ENCODE results near the gene KCNJ10.
A peak's percentile ranks its signal among the peaks of the same experiment; 100 is the strongest.

KCNJ10 gene

DNA sequence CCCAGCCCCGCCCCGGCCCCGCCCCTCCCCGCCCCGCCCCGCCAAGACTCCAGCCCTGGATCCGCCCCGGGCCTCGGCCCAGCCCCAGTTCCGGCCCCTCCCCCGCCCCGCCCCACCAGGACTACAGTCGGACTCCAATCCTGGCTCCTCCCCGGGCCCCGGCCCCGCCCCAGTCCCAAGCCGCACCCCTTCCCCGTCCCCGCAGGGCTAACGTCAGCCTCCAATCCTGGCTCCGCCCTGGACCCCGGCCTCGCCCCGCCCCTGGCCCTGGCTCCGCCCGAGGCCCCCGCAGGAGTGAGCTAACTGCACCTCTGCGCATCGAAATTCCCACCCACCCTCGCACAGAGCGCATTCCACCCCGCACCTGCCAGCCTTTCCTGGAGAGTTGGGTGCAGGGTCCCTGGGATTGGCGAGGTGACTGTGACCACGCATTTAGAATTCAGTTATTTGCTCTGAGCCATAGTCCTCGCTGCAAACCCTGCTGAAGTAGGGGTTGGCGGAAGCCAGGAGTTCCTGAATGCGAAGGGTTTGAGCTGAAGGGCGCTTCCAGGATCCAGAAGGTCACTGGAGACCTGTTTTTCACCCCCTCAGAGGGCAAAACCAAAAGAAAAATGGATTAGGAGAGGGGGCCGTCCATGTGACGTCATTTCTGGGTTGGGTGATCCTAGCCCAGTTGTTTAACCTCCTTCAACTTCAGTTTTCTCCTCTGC, 29.0 kb upstream of the KCNJ10 start:
- peak; percentile 98 for DNase-seq

- DNase-seq = peak; percentile 98
Measured at GRCh38 chr1:160097911-160098851, 28.2 kb upstream of the KCNJ10 start, which contains the start of gene IGSF8. Gene IGSF8 (minus strand): TSS chr1:160098619. CDS start chr1:160098472, 147 bp downstream.

- peak; percentile 19 for DNase-seq
Measured at GRCh38 chr1:160097151-160097910, 27.4 kb upstream of the KCNJ10 start.

DNA sequence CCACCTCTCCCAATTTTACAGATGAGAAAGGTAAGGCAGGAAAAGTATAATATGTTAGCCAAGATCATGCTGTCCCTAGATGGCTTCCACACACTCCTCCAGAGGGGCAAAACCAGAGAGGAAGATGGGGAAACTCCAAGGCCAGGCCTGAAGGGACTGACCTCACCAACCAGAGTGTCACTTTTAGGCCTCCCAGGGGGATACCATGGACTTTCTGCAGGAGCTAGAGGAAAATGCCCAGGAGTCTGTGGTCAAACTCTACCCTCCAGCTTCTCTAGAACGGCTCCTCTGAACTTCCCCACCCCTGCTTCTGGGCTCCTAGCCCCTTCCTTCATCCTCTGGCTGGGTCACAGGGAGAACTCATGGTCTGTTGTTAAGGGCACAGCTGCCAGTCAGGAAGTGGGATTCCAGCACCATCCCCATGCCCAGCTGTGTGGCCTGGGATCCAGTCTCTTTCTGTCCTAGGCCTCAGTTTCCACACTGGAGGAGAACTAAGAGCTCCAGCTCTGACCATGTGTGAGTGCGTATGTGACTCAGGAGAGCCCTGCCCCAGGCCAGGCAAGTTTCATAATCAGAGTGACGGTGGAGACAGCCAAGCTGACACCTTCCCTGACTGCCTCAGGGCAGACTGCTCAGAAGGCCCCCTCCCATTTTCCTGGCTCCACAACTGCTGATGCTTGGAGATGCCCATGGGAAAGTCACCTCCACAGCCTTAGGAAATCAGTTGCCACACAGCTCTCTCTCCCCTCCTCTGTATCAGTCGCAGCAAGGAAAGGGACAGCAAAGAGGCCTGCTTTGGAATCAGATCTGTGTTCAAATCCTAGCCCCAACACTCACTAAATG, 26.5 kb upstream of the KCNJ10 start:
- DNase-seq = no peak

DNA sequence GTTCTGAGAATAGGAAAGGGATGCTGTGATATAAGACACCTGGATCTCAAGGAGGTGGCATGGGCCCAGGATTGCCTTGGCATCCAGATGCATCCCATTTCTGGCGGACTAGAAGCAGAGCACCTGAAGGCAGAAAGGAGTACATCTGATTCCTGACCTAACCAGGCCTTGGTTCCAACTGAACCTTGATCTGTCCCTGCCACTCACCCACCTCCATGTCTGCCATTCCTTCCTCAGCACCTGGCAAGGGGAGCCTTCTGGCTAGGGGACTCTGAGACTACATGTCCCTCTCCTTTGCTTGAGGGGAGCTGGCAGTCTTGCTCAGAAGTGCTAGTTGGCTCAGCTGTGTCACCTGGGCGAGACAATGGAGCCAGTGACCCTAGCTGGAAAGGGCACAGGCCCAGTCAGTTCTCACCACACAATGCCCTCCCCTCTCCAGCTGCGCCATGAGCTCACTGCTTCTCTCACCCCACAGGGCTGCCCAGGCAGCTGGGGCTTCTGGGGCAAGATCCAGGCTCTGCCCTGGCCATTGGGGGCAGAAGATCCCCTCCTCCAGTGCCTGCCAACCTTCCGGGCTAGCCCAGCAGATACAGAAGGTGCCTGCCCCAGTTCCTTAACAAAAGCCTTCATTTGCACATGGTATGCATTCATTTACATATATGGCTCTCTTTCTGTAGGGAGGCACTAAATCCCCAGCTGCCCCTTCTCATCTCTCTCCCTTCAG, 25.6 kb upstream of the KCNJ10 start:
- no peak for DNase-seq

DNA sequence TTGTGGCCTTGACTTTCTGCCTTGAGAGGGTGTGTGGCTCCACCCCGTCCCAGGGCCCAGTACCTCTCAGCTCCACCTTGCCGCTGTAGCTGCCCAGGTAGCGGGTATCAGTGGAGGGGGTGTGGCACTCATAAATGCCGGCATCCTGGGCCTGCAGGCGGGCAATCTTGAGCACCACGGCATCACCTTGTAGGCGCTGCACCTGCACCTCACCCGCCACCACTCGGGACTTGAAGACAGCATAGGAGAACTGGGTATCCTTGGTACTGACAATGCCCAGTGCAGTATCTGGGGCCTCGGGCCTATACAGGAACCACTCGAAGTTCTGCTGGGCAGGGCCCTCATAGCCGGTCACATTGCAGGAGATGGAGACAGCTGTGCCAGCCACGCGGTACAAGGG, 24.8 kb upstream of the KCNJ10 start:
- DNase-seq = no peak

DNA sequence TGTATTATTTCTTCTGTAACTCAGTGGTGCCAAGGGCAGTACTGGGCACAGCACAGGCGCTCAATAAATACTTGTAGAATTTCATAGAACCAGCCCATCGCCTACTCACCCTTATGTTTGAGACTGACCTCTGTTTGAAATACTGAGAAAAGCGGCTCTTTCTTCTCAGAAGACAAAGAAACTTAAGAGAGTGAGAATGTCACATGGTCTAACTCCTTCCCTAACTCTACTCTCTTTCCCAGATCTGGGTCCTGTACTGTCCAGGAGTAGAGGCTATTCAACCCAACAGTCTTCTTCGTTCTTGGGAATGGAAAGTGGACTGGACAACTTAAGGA, 24.3 kb upstream of the KCNJ10 start:
- DNase-seq = no peak

DNA sequence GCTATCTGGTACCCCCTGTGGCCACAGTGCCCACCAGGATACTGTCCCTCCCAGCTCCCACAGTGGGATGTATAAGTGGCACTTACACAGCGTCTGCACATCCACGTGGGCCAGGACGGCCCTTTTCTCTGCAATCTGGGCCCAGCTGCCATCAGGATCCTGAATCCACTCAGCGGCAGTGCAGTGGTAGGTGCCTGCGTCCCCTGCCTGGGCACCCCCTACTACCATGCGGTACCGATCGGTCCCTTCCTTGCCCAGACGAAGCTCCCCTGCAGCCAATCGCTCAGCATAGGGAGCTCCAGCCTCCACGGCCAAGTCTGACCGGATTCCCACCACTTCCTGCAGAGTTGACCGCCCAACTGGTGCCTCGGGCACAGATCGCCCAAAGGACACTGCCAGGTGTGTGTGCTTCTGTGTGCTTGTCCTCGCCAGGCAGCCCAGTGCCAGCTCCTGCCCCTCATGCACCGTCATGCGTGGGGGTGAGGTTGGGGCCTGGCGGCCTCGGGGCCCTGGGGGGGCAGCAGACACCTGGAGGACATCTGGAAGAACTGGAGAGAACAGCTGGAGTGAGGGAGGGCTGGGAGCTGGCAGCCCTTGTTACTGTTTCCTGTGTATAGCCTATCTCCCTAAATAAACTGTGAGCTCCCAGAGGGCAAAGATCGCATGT, 23.8 kb upstream of the KCNJ10 start:
- no peak for DNase-seq

DNA sequence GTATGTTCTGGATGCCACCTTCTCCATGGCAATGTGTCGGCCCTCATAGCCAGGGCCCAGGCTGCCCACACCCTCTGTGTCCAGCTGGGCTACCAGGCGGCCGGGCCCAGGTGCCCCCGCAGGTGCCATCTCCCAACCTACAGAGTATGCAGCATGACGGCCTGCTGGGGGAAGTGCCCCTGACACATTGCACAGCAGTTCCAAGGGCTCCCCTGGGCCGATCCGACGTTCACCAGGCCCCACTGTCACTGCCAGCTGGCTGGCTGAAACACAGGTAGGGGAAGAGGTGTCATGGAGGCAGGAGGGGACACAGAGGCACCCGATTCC, 23.1 kb upstream of the KCNJ10 start:
- DNase-seq = no peak

- DNase-seq = no peak
Measured at GRCh38 chr1:160092366-160093068, 22.6 kb upstream of the KCNJ10 start.

DNA sequence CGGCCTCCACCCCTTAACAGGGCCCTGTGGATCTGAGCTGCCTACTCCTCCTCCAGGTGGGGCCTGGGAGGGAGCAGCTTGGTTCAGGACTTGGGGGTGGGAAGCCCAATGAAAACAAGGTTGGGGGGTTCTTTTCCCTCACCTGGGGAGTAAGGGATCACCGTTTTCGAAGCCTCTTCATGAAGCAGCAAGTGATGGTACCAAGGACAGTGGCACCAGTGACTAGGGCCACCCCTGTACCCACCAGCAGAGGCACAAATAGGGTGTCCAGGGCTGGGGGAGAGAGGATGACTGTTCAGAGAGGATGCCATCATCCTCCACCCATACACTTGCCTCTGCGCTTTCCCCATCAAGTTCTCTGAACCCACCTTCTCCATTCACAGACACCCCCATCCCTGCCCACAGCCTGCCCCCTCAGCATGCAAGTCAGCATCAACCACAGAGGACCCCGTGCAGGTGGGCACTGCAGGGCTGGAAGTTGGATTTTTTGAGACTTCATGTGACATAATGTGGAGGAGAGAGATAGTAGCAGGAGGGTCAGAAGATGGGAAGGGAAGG, 21.8 kb upstream of the KCNJ10 start:
- DNase-seq = no peak

GRCh38 chr1:160090760-160091159, 20.8 kb upstream of the KCNJ10 start:
- DNase-seq = no peak

GRCh38 chr1:160089883-160090282, 19.9 kb upstream of the KCNJ10 start:
- DNase-seq = no peak

DNA sequence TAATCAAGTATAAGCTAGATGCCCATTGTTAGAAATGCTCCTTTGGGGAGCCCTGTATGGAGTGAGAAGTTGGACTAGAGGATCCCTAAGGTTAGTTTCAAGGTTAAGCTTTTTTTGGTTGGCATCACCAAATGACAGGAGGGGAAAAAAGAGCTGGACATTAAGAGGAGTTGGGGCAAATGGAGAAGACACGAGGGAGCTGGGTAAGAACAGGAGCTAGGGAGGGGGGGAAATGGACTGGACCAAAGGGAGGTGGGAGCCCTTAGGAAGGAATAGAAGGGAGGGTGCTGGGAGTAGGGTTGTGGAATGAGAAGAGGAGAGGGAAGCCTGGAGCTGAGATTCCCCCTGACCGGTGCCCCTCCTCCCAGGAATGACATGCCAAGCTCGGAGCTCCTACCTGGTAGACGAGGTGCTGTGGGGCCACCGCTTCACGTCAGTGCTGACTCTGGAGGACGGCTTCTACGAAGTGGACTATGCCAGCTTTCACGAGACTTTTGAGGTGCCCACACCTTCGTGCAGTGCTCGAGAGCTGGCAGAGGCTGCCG, 17.2 kb upstream of the KCNJ10 start:
- no peak for DNase-seq

DNA sequence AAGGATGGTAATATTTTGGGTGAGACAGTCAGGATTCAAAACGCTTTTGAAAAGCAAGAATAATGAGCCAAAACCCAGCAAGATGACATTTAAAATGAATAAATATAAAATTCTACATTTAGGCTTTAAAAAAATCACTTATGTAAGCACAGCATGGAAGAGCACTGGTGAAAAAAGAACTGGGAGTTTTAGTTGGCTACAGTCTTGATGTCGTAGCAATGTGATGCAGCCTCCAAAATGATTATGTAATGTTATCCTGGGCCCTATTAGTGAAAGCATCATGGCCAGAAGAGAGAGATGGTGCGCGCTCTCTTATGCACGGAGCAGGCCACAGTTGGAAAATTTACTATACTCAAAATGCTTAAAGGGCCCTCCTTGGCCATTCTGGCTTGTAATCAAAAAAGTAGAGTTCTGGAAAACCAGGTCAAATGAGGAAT, 16.5 kb upstream of the KCNJ10 start:
- no peak for DNase-seq

GRCh38 chr1:160085686-160086455, 15.9 kb upstream of the KCNJ10 start:
- DNase-seq = peak; percentile 70

DNA sequence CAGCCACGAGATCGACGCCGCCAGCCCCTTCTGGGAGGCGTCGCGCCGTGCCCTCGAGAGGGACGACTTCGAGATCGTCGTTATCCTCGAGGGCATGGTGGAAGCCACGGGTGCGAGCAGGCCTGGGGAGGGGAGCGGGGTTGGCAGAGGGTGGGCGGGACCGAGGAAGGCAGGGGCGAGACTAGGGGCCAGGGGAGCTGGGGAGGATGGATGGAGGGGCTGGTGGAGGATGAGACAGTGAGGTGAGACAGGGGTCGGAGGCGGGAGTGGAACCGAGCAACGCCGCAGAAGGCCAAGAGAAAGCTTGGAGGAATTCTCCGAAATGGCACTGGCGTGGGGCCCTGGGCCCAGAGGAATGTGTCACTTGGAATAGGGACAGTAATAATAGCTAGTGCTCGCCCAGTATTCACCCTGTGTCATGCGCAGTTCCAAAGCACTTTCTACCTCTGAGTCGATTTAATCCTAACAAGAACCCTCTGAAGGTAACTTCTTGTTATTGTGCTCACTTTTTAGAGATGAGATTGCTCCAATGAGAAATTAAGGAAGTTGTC, 14.9 kb upstream of the KCNJ10 start:
- no peak for DNase-seq

DNA sequence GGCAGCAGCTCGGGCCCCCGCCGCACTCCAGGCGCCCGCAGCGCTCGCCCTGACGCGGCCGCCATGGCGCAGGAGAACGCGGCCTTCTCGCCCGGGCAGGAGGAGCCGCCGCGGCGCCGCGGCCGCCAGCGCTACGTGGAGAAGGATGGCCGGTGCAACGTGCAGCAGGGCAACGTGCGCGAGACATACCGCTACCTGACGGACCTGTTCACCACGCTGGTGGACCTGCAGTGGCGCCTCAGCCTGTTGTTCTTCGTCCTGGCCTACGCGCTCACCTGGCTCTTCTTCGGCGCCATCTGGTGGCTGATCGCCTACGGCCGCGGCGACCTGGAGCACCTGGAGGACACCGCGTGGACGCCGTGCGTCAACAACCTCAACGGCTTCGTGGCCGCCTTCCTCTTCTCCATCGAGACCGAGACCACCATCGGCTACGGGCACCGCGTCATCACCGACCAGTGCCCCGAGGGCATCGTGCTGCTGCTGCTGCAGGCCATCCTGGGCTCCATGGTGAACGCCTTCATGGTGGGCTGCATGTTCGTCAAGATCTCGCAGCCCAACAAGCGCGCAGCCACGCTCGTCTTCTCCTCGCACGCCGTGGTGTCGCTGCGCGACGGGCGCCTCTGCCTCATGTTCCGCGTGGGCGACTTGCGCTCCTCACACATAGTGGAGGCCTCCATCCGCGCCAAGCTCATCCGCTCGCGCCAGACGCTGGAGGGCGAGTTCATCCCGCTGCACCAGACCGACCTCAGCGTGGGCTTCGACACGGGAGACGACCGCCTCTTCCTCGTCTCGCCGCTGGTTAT, 14.2 kb upstream of the KCNJ10 start:
- peak; percentile 25 for DNase-seq

Measured in NCI-H345 (cell line).